Activated T-helper 2 cell treated with anti-CD3 and anti-CD28 coated beads, Interferon-gamma antibody, Interleukin-2, Interleukin-4, amounts not matched to agents 10 μg/mL and 5 μg/mL and 100 μg/mL, durations not matched to agents 14 hours and 24 hours and 36 hours (primary cell): ENCODE measurements around the gene CFAP47. TPM values are rescaled to one million over a fixed set of nuclear protein-coding genes. Genes with fewer than 3 reads are reported as not detected.
"Not testable (repeated sequence)": the region's sequence is repeated elsewhere in the genome, so short reads cannot be mapped to it uniquely, and the experiment has no call there.

Experiments used
- DNase-seq: peaks from one replicate; pipeline ENCODE4 v3.0.0; 2021; ENCODE audit warnings: low spot score
- H3K27ac Mint-ChIP-seq: one replicate; pipeline ENCODE4 v1.8.0; 2021; ENCODE audit warnings: mixed read lengths
- H3K27me3 Mint-ChIP-seq: one replicate; pipeline ENCODE4 v1.8.0; 2021; ENCODE audit warnings: low read depth, mixed read lengths
- H3K36me3 Mint-ChIP-seq: one replicate; pipeline ENCODE4 v1.8.0; 2021; ENCODE audit warnings: low read depth, mixed read lengths
- H3K4me1 Mint-ChIP-seq: one replicate; pipeline ENCODE4 v1.8.0; 2021; ENCODE audit warnings: low read depth, mixed read lengths
- H3K4me3 Mint-ChIP-seq: one replicate; pipeline ENCODE4 v1.8.0; 2021; ENCODE audit warnings: low read depth, mild to moderate bottlenecking, moderate library complexity, mixed read lengths
- H3K9me3 Mint-ChIP-seq: one replicate; pipeline ENCODE4 v1.8.0; 2021; ENCODE audit warnings: mixed read lengths
- intact Hi-C: fragments of 100-400 bp; cut with micrococcal nuclease; formaldehyde crosslinking; loops from one replicate; pipeline ENCODE4 v1.15.1; 2023
- total RNA-seq: library from RNA; stranded (reverse); gene quantifications from 2 replicates; pipeline ENCODE4 v1.2.3, GENCODE V29; 2022

CFAP47 gene
- total RNA-seq, 1 donor from 2014 or later, result not detected

DNA sequence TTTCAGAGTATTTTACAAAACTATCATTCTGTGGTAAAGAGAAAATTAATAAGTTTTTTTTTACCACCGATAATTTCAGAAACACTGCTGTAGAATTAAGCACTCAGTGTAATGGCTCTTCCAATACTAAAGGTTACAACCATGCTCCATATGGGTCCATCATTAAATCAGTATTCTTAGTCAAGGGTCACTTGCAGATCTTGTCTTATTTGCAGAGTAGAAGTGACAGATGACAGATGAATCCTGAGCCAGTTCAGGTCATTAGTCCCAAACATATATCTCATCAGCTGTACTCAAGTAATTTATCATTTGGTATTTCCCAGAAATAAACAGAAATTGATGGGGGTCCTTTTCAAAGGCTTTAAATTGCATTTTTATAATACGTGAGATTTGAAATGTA is 182.9 kb downstream of the CFAP47 start:
- Mint-ChIP-seq H3K4me3 (no peak overlapping the region), H3K36me3 (no peaks in the 10 kb centered on the region), H3K27me3 (no peaks in the 10 kb centered on the region), H3K27ac (no peak overlapping the region), H3K4me1 (no peaks in the 10 kb centered on the region), H3K9me3 (no peaks in the 10 kb centered on the region)
- intact Hi-C loops, result no loop called here
- DNase-seq, result no peak

- H3K9me3 Mint-ChIP-seq, result peaks cover 8% of the 10 kb centered on the region
- H3K36me3 Mint-ChIP-seq, result no peaks in the 10 kb centered on the region
- DNase-seq, result no peak
- no peak overlapping the region for H3K4me3 Mint-ChIP-seq
- intact Hi-C loops, result no loop called here
- H3K4me1 Mint-ChIP-seq, result no peaks in the 10 kb centered on the region
- no peaks in the 10 kb centered on the region for H3K27me3 Mint-ChIP-seq
- no peak overlapping the region for H3K27ac Mint-ChIP-seq
These were observed 196.7 kb downstream of the CFAP47 start for GRCh38 chrX:36116222-36116621.

DNA sequence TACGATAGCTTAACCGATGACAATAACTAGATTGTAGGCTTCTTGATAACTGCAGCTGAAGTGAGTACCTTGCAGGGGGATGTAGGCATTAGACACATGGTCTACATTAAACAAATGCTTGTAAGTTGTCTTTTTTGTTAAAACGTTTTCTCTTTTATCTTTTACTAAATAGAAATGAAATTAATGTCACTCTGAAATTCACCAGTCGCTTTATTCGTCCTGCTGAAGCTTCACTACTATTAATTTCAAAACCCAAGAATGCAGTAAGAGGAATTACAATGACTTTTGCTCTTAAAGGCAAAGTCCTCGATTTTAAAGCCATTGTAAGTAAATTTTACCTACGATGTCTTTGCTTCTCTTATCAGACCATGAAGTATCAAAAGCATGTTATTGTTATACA is 239.7 kb downstream of the CFAP47 start:
- H3K9me3 Mint-ChIP-seq, result no peaks in the 10 kb centered on the region
- H3K27ac Mint-ChIP-seq, result no peak overlapping the region
- H3K4me1 Mint-ChIP-seq, result no peaks in the 10 kb centered on the region
- H3K36me3 Mint-ChIP-seq, result no peaks in the 10 kb centered on the region
- intact Hi-C loops, result no loop called here
- no peaks in the 10 kb centered on the region for H3K27me3 Mint-ChIP-seq
- DNase-seq, result no peak
- H3K4me3 Mint-ChIP-seq, result no peak overlapping the region

GRCh38 chrX:36160081-36160480 is 240.5 kb downstream of the CFAP47 start:
- Mint-ChIP-seq H3K27ac (no peak overlapping the region), H3K9me3 (no peaks in the 10 kb centered on the region), H3K4me3 (no peak overlapping the region), H3K27me3 (no peaks in the 10 kb centered on the region), H3K36me3 (no peaks in the 10 kb centered on the region), H3K4me1 (no peaks in the 10 kb centered on the region)
- intact Hi-C loops, result no loop called here
- DNase-seq, result no peak

DNA sequence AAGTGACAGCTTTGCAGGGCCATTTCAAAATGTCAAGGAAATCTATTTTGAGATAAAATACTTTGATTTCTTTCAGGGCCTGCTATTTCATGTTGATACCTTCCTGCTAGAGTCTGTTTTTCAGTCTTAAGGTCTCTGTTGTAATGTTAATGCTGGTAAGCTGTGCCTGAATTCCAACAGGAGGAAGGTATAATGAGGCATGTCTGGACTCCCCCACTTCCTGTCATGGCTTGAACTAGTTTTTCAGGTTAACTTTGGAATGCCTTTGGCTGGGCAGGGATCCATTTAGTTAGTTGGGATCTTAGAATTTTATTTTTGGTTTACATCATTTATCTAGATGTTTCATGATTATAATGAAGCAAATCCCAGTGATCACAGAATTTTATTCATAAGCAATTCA is 279.0 kb downstream of the CFAP47 start:
- Mint-ChIP-seq H3K36me3 (no peaks in the 10 kb centered on the region), H3K27me3 (no peaks in the 10 kb centered on the region), H3K4me3 (no peak overlapping the region), H3K4me1 (no peaks in the 10 kb centered on the region), H3K9me3 (no peaks in the 10 kb centered on the region), H3K27ac (no peak overlapping the region)
- DNase-seq, result no peak
- intact Hi-C loops, result no loop called here

DNA sequence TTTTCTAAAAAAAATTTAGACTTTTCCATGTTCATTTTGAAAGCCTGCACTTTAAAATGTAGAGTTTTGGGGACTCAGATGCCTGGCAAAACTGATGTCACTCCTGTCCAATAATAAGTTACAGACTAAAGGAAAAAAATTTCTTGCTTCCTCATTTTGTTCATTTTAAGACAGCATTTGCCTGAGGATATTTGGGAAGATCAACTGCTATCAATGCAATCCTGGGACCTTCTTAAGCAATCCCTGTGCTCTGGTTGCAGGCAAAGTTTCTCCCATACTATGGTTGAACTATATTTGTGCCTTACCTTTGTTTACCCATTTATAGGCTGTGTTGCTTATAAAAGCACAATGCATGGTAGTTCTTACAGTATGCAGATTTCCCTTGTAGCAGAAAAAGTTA is 280.4 kb downstream of the CFAP47 start:
- no peaks in the 10 kb centered on the region for H3K27me3 Mint-ChIP-seq
- H3K4me1 Mint-ChIP-seq, result no peaks in the 10 kb centered on the region
- no peaks in the 10 kb centered on the region for H3K36me3 Mint-ChIP-seq
- no peak overlapping the region for H3K27ac Mint-ChIP-seq
- intact Hi-C loops, result no loop called here
- no peak overlapping the region for H3K4me3 Mint-ChIP-seq
- no peaks in the 10 kb centered on the region for H3K9me3 Mint-ChIP-seq
- no peak for DNase-seq

DNA sequence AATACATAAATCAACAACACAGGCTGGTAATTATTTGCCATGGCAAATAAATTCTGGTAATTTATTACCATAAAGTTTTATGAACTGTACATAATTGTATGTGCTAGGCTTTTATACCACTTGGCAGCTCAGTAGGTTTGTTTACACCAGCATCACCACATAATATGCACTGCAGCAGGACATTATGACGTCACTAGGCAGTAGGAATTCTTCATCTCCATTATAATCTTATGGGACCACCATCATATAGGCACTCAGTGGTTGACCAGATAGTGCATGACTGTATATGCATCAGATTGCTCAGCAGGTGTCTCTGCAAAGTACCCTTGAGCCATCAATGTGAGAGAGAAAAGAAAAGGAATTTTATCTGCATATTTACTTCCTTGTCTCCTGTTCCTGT is 295.4 kb downstream of the CFAP47 start:
- no peak overlapping the region for H3K27ac Mint-ChIP-seq
- H3K9me3 Mint-ChIP-seq, result no peaks in the 10 kb centered on the region
- no peaks in the 10 kb centered on the region for H3K27me3 Mint-ChIP-seq
- no peaks in the 10 kb centered on the region for H3K4me1 Mint-ChIP-seq
- no peak for DNase-seq
- H3K4me3 Mint-ChIP-seq, result no peak overlapping the region
- no peaks in the 10 kb centered on the region for H3K36me3 Mint-ChIP-seq
- intact Hi-C loops, result no loop called here

- Mint-ChIP-seq H3K4me3 (no peak overlapping the region), H3K27ac (no peak overlapping the region), H3K36me3 (no peaks in the 10 kb centered on the region), H3K9me3 (no peaks in the 10 kb centered on the region), H3K4me1 (no peaks in the 10 kb centered on the region), H3K27me3 (no peaks in the 10 kb centered on the region)
- intact Hi-C loops, result no loop called here
- DNase-seq, result no peak
These were observed 299.3 kb downstream of the CFAP47 start for GRCh38 chrX:36218801-36219200.

DNA sequence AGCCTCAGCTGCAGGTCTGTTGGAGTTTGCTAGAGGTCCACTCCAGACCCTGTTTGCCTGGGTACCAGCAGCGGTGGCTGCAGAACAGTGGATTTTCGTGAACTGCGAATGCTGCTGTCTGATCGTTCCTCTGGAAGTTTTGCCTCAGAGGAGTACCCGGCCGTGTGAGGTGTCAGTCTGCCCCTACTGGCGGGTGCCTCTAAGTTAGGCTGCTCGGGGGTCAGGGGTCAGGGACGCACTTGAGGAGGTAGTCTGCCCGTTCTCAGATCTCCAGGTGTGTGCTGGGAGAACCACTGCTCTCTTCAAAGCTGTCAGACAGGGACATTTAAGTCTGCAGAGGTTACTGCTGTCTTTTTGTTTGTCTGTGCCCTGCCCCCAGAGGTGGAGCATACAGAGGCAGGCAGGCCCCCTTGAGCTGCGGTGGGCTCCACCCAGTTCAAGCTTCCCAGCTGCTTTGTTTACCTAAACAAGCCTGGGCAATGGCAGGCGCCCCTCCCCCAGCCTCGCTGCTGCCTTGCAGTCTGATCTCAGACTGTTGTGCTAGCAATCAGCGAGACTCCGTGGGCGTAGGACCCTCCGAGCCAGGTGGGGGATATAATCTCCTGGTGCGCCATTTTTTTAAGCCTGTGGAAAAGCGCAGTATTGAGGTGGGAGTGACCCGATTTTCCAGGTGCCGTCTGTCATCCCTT is 315.4 kb downstream of the CFAP47 start:
- H3K36me3 Mint-ChIP-seq, H3K4me1 Mint-ChIP-seq, intact Hi-C loops, H3K27ac Mint-ChIP-seq, H3K9me3 Mint-ChIP-seq, H3K27me3 Mint-ChIP-seq, DNase-seq, H3K4me3 Mint-ChIP-seq: not testable (repeated sequence)

DNA sequence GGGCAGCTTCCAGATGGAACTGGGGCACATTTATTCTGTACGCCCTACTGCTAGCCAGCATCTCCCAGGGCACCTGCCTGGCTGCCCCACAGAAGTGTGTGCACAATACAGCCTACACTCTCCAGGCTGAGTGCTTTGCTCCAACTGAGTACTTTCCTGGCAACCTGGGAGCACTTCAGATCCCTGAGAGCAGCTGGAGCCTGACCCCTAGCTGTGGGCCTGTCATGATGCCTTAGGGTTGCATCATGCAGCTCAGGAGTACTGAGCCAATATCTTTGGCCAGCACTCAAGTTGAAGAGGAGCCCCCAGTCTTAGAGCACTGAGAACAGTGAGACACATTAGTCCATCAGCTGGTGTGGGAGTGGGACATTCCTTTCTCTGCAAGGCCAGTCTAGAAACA is 321.9 kb downstream of the CFAP47 start:
- no peak for DNase-seq
- intact Hi-C loops, result no loop called here
- Mint-ChIP-seq H3K4me3 (no peak overlapping the region), H3K4me1 (no peaks in the 10 kb centered on the region), H3K9me3 (no peaks in the 10 kb centered on the region), H3K27me3 (no peaks in the 10 kb centered on the region), H3K36me3 (no peaks in the 10 kb centered on the region), H3K27ac (no peak overlapping the region)

- intact Hi-C loops, result no loop called here
- no peak overlapping the region for H3K4me3 Mint-ChIP-seq
- no peaks in the 10 kb centered on the region for H3K9me3 Mint-ChIP-seq
- no peaks in the 10 kb centered on the region for H3K4me1 Mint-ChIP-seq
- no peak overlapping the region for H3K27ac Mint-ChIP-seq
- no peak for DNase-seq
- H3K36me3 Mint-ChIP-seq, result no peaks in the 10 kb centered on the region
- no peaks in the 10 kb centered on the region for H3K27me3 Mint-ChIP-seq
These were observed 346.6 kb downstream of the CFAP47 start for GRCh38 chrX:36266155-36266554.

DNA sequence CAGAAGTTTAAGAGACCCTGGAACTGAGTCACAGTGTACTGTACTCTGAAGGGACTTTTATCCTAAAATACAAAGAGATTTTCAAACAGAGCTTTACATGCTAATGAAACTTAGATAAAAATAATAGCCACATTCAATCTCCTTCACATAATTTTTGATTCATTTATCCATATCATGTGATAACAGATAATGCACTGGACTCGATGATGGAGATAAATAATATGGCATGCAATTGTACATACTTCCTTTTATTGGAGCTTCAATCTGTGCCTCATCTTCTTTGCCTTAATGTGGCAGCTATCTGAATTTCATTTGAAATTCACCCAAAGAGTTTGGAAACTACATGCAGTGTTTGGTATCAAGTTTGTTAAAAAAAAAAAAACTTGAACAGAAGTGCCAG is 390.6 kb downstream of the CFAP47 start:
- H3K4me1 Mint-ChIP-seq, result no peaks in the 10 kb centered on the region
- intact Hi-C loops, result no loop called here
- DNase-seq, result no peak
- H3K27ac Mint-ChIP-seq, result no peak overlapping the region
- H3K9me3 Mint-ChIP-seq, result no peaks in the 10 kb centered on the region
- H3K36me3 Mint-ChIP-seq, result no peaks in the 10 kb centered on the region
- no peak overlapping the region for H3K4me3 Mint-ChIP-seq
- H3K27me3 Mint-ChIP-seq, result no peaks in the 10 kb centered on the region

DNA sequence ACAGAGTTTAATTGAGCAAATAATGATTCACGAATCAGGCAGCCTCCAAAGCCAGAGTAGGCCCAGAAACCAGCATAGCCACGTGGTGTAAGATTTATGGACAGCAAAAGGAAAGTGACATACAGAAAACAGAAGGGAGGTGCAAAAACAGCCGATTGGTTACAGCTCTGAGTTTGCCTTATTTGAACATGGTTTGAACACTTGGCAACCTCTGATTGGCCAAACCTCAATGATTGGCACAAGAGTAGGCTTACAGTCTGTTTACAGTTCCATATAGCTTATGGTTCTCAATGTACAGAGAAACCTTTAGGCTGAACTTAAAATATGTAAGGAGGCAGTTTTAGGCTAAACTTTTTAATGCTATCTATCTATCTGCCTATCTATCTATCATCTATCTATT is 394.8 kb downstream of the CFAP47 start:
- Mint-ChIP-seq H3K9me3 (no peaks in the 10 kb centered on the region), H3K27me3 (no peaks in the 10 kb centered on the region), H3K27ac (no peak overlapping the region), H3K4me1 (no peaks in the 10 kb centered on the region), H3K4me3 (no peak overlapping the region), H3K36me3 (no peaks in the 10 kb centered on the region)
- DNase-seq, result no peak
- intact Hi-C loops, result no loop called here

- H3K4me1 Mint-ChIP-seq, result no peaks in the 10 kb centered on the region
- no peaks in the 10 kb centered on the region for H3K27me3 Mint-ChIP-seq
- intact Hi-C loops, result no loop called here
- DNase-seq, result no peak
- H3K27ac Mint-ChIP-seq, result no peak overlapping the region
- H3K4me3 Mint-ChIP-seq, result no peak overlapping the region
- peaks cover 7% of the 10 kb centered on the region for H3K9me3 Mint-ChIP-seq
- H3K36me3 Mint-ChIP-seq, result no peaks in the 10 kb centered on the region
These were observed 415.0 kb downstream of the CFAP47 start for GRCh38 chrX:36334572-36334971.
